Fibroblast of mammary gland (primary cell): ENCODE results near the gene CSHL1.
"Not testable (repeated sequence)": the region's sequence is repeated elsewhere in the genome, so short reads cannot be mapped to it uniquely, and the experiment has no call there.

ENCODE experiments used
- DNase-seq: peaks from one replicate; pipeline ENCODE4 v3.0.0-alpha.2; 2010; ENCODE audit warnings: low read depth
- H3K4me3 ChIP-seq: 2 replicates; pipeline ENCODE4 v1.5.1; 2011; ENCODE audit warnings: low read depth, mild to moderate bottlenecking, low read length, moderate library complexity; ENCODE audit not compliant: control insufficient read depth
- CTCF ChIP-seq: conservative IDR thresholded peaks from 2 replicates; pipeline ENCODE4 v1.5.1; 2011; ENCODE audit warnings: low read depth, low read length, inconsistent platforms; ENCODE audit not compliant: control insufficient read depth, insufficient read depth

CSHL1 gene

DNA sequence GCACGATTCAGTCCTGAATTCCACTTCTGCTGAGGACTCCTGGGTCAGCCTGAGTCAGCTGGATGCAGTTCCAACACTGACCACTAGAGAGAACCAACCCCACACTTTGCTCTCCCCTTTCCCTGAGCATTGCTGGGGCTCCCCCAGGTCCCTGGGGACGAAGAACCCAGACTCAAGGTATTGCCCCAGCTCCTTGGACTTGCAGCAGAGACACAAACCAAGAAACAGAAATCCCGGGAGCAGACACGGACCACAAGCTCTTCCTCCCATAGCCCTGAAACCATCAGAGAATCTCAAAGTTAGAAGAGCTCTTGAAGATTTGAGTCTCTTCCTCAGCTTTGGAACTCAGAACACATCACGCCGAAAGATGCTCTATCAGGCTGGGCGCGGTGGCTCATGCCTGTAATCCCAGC lies 8.3 kb upstream of the CSHL1 start:
- DNase-seq: peak; percentile 51
- peak; percentile 87 for TF ChIP-seq CTCF
- H3K4me3 ChIP-seq: no peak overlapping the region

DNA sequence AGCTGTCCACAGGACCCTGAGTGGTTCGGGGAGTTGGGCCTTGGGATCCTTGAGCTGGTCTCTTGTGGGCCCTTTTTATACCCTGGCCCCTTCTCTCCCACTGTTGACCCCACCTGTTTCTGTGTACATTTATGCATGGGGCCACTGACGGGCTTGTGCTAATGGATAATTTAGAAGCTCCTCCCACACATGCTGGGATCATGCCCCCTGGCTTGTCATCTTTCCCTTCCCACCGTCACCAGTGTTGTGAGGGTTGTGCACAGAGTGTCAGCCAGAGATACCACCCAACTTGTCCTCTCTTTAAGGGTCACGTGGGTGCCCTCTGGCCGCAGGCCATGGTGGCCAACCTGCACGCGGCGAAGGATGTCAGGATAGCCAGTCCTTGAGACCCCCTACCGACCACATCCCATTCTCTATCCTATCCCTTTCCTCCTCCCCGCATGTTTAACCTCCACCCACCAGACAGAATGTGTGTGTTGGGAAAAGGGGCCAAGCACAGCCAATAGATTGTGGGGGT lies 7.8 kb upstream of the CSHL1 start, which contains the start of gene GH1:
TSS of gene GH1 (minus strand) at position 51 of the 517 bp plus-strand sequence. CDS start 63 bp downstream, outside the sequence.
- DNase-seq, H3K4me3 ChIP-seq: not testable (repeated sequence)

- DNase-seq: no peak
- H3K4me3 ChIP-seq: no peak overlapping the region
- no peak for TF ChIP-seq CTCF
Observed at GRCh38 chr17:63918305-63918704, 7.2 kb upstream of the CSHL1 start.

DNA sequence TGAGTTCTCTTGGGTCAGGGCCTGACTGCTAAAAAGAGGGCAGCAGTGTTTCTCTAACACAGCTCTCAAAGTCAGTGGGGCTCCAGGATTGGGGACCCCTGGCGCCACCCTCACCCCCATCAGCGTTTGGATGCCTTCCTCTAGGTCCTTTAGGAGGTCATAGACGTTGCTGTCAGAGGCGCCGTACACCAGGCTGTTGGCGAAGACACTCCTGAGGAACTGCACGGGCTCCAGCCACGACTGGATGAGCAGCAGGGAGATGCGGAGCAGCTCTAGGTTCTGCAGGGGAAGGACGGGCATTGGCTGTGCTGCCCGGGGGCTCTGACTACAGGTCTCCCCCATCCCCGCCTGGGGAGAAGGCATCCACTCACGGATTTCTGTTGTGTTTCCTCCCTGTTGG lies 6.6 kb upstream of the CSHL1 start:
- DNase-seq: no peak
- no peak for TF ChIP-seq CTCF
- no peak overlapping the region for H3K4me3 ChIP-seq

DNA sequence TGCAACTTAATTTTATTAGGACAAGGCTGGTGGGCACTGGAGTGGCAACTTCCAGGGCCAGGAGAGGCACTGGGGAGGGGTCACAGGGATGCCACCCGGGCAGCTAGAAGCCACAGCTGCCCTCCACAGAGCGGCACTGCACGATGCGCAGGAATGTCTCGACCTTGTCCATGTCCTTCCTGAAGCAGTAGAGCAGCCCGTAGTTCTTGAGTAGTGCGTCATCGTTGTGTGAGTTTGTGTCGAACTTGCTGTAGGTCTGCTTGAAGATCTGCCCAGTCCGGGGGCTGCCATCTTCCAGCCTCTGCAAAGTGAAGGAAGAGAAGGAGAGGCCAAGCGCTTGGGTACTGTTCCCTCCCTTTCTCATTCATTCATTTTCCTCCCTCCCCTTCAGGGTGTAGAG lies 6.1 kb upstream of the CSHL1 start:
- H3K4me3 ChIP-seq, DNase-seq: not testable (repeated sequence)

DNA sequence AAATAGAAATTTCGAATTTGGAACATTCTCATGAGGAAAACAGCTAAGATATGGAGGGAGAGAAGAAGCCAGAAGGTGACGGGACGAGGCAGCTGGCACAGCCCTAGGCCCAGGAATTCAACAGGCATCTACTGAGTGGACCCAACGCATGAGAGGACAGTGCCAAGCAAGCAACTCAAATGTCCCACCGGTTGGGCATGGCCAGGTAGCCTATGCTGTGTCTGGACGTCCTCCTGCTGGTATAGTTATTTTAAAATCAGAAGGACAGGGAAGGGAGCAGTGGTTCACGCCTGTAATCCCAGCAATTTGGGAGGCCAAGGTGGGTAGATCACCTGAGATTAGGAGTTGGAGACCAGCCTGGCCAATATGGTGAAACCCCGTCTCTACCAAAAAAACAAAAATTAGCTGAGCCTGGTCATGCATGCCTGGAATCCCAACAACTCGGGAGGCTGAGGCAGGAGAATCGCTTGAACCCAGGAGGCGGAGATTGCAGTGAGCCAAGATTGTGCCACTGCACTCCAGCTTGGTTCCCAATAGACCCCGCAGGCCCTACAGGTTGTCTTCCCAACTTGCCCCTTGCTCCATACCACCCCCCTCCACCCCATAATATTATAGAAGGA lies 5.6 kb upstream of the CSHL1 start:
- H3K4me3 ChIP-seq: no peak overlapping the region
- no peak for TF ChIP-seq CTCF
- DNase-seq: no peak

DNA sequence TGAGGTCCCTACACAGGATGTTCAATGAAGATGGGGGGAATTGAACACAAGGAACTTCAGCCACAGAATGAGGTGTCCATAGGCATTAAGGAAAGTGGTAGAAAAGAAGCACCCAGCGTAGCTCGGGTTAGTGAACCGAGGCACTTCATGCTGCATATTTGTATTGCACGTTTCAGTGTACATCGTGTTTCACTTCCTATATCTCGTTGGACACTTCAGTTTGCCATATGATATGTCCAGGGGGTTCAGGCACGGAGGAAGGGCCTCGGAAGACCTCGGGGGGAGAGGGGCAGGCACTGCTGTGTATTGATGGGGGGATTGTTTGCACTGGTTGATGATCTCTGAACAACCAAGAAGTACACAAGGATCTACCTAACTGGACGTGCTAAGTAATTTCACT lies 4.7 kb upstream of the CSHL1 start:
- H3K4me3 ChIP-seq, DNase-seq: not testable (repeated sequence)

DNA sequence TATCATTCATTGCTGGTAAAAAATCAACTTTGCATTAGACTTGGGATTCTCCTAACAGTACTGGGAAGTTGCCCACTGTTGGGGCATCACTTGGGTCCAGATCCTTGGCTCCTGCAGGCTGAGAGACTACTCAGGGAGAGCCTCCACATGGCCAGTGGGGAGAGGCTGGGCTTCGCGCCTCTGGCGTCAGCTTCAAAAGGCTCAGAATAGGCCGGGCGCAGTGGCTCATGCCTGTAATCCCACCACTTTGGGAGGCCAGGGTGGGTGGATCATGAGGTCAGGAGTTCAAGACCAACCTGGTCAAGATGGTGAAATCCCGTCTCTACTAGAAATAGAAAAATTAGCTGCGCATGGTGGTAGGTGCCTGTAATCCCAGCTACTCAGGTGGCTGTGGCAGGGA lies 3.4 kb upstream of the CSHL1 start:
- no peak for TF ChIP-seq CTCF
- DNase-seq: no peak
- no peak overlapping the region for H3K4me3 ChIP-seq

- peak; percentile 42 for TF ChIP-seq CTCF
- no peak overlapping the region for H3K4me3 ChIP-seq
- DNase-seq: no peak
Observed at GRCh38 chr17:63911657-63912100, 621 bp upstream of the CSHL1 start.
